Measurements from ENCODE around the gene SORL1.

The SORL1 gene

DNA sequence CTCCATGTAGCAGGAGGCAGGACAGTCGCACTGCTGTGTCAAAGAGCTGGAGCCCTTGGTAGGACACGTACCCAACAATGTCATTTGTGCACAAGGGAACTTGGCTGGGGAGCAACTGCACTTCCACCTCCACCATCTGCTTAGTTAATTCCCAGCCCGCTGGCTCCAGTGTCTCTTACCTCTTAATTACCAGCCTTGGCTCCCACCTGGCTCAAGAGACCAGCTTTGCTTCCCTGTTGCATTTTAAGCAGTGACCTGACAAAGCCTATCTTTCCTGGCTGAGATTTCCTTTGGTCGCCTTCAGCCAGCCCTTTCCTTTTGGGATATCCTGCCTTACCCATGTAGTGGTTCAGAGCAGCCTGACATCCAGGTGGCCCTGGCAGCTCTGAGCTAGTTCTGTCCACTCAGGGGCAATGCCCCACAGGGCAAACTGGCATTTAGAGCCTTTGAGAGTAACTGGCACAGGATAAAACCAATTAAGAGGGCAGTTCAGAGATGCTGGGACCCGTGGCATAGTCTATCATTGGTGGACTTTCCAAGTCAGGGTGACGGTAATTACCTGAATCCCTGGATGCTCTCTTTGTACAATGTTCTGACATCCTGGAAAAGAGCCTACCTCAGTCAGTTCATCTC, 213.2 kb downstream of the SORL1 start:
- DNase-seq: no peak

DNA sequence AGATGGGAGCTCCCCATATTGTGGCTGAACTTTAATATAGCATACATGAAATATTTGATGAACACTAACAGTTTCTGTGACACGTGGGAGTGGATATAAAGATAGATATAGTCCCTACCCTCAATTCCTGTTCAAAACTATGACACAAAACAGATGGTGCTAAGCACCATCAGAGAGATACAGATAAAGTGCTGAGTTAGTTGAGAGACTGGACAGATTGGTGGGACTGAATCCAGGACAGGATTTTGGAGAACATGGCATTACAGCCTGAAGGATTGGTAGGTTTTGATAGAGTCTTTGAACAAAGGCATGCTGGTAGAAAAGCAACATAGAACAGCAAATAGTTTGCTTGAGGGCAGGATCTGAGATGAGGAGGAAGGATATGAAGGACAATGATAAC, 215.7 kb downstream of the SORL1 start:
- DNase-seq: no peak

DNA sequence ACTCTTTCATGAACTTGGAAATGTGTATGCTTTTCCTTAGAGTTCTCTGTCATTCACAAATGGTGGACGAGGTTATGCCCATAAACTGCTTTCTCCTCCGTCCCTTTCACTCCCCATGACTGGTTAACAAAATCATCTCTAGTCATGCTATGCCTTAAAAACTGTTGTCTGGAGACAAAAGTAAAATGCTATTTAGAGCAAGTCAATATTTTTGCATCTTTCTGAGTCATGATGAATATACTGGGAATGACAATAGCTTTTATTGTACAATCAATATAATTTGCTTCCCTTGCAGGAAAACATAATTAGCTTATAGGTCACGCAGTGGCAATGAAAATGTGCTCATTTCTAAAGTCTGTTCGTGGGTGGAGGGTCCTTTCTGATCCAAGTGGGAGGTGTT, 217.3 kb downstream of the SORL1 start:
- DNase-seq: no peak

DNA sequence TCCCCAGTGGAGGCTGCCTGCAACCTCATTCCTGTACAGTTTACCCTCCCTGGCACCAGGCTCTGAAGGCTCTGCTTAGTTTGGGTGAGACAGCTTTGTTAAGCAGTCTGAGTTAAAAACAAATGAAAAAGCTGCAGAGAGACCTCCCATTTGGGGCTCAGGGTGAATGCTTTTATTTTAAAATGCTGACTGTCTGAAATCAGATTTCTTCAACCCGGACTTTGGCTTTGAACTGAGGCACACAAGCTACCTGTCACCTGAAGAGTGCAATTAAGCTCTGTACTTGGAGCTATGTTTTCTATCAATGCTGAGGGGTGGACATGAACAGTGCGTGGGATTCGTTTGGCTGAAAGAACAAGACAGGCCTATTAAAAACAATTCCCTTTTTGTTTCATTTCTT, 218.2 kb downstream of the SORL1 start:
- DNase-seq: no peak

DNA sequence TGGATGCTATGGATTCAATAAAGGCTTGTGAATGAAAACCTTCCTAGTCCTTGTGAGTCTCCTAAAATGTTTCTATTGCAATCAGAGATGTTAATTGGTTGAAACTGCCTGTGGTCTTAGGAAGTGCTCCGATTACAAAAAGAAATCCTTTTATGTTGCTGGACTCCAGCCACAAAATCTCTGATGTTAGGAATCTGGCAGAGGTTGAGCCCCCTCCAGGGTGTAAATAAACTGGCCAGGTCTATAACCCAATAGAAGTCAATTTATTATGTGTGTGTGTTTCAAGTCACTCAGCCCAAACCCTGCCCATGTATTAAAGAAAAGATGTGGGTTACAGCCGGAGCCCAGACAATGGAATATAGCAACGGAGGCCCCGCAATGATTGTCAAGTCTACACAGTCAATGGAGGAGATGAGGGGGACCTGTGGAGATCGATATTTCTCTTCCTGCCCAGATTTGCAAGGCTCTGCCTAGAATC, 218.7 kb downstream of the SORL1 start:
- DNase-seq: no peak

DNA sequence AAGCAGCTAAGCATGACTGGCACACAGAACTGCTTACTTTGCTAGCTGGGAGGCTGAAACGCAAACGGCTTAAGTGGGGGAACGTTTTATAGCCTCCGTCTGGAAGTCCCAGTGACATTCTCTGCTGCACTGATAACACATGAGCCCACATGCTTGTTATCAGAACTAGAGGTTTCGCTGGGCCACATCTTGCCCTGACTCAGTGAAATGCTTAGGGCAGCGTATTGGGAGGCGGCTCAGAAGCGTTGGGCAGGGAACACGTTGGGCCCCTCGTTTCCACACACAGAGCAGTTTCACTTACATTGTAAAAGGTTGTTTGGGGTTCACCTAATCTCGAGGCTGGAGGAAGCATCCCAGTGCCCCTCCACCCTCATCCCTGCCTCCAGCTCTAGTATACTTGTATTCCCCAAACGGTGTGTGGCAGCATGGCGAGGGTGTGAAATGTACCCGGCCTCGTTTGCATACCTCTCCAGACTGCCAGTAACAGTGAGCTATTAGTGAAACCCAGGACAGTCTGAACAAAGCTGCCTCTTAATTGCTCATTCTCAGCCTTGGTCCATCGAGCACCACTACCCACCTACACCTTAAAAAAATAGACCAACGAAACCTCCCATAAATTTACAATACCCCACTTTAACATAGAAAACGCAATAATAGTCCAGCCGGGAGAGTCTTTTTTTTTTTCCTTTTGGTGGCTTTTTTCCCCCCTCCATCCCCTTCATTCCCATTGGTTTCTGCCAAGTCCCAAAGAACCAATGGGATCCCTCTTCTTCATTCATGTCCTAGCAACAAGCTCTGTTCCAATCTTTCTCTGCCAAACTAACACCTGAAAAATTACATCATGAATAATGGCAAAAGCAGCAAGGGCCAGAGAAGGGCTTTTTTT, 219.4 kb downstream of the SORL1 start:
- DNase-seq: peak; percentile 16

DNA sequence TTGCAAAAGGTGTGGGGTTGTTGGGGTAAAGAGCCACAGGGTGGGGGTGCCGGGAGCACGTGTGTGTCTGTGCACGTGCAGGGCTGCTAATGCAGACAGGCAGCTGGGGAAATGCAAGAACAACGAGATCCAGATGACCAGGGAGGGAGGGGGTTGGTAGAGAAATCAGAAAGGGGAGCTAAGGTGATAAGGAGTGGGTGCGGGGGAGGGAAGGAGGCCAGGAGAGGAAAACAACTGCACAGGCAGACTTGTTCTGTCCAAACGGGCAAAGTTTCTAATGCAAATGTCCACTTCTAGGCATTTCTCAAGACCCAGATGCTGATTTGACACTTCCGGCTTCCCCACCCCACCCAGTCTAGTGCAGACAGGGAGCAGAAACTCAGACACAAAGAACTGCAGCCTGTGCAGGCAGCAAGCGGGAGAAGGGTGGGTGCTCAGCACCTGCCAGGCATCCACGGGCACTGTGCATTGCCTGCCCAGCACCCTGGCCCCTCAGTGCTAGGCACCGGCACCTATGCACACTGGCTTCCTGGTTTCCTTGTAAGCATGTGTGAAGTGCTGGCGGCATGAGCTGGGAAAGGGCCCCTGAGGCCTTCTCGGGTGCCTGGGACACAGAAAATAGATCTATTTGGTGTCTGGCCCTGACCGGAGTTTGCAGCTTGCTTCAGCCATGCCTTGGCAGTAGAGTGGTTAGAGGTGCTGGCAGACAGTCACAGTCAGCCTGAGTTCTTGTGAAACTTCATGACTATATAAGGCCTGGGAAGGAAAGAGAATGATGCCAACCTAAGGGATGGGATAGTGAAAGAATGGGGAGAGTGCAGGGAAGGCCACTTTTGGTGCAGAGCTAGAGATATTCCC, 220.7 kb downstream of the SORL1 start:
- no peak for DNase-seq

DNA sequence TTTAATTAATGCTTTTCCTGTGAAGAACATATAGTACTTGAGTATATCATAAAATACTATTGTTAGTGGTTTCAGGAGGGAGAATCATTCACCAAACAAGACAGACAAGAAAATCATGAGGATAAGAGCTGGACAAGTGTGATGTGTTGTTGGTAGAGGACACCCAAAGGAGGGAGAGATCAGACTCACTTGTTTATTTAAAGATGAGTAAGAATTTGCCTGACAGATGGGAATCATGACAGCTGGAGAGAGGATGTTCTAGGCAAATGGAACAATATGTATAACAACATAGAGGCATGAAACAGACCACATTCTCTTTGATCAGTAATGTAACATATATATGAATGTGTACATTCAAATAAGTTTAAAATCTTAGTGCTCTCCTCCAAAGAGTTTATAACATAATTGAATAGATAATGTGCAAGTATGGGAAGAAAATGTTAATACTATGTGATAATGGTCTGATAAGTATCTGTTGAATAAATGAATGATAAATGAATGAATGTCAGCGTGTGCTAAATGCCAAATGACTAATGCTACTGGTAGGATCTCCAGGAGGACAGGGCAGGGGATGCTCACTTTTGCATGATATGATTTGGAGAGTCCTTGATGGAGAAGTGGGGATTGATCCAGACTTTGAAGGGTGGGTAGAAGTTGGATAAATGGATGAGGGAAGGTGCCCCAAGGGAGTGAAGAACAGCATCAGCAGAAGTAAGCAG, 229.6 kb downstream of the SORL1 start:
- no peak for DNase-seq

All from DMS153 (cell line).